ENCODE data around the gene ZSWIM4.
A peak's percentile ranks its signal among the peaks of the same experiment; 100 is the strongest.
"Not testable (repeated sequence)": the region's sequence is repeated elsewhere in the genome, so short reads cannot be mapped to it uniquely, and the experiment has no call there.

ZSWIM4 gene

DNA sequence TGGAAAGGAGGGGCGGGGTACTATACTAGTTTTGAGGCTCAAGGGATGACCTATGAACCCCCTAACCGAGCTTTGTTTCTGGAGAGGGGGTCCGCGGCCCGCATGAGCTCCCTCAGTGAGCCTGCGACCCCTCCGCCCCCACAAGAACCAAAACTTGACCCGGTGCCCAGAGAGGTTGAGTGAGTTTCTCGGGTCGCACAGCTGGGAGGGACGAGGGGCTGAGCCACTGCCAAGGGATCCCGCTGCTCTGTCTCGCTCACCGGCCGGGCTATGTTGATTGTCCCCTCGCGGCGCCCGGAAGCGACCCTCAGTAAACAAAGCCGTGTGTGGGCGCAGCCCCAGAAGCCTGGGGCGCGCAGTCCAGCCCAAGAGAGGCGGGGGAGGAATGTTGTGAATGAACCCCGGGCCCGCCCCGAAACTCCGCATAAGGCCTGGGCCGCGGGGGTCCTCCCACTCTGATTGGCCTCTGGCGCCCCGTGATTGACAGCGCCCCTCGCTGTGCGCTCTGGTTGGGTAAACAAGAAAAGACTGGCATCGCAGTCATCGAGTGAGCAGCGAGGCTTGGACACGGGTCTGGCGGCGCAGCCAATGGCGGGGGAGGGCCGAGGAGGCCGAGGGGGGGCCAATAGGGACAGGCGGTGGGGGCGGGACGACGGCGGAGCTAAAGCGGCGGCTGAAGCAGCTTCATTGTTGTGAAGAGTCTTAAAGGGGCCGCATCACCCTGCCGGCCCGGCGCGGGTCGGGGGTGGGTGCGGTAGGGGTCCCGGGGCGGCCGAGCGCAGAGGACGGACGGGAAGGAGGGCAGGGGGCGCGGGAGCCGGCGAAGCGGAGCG, at the start of gene ZSWIM4:
ZSWIM4 (plus strand) TSS at position 687 of the 833 bp plus-strand sequence. CDS start 206 bp downstream, outside the sequence.
- H3K36me3 Mint-ChIP-seq (ENCODE audit: low read depth) = peaks cover 2% of the 10 kb centered on the region
- no peaks in the 10 kb centered on the region for H3K9me3 Mint-ChIP-seq
- no peaks in the 10 kb centered on the region for H3K27me3 Mint-ChIP-seq
- peak within 1 kb of the TSS; percentile 95 for H3K4me3 Mint-ChIP-seq
- peak within 1 kb of the TSS; percentile 94 for H3K27ac Mint-ChIP-seq
- peak; percentile 93 for DNase-seq
- peaks cover 30% of the 10 kb centered on the region for H3K4me1 Mint-ChIP-seq (ENCODE audit: low read depth)

DNA sequence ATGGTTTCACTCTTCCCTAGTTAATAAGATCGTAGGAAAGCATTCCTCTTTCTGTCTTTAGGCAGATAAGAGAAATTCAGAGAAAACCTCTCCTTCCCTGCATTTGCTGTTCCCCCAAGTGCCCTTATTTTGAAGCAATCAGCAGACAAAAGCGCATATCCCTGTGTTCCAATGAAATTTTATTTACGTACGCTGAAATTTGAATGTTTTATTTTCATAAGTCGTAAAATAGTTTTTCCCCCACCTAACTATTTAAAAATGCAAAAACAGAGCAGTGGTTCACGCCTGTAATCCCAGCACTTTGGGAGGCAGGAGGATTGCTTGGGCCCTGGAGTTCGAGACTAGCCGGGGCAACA, 48.2 kb upstream of the ZSWIM4 start:
- Mint-ChIP-seq H3K27me3 (no peaks in the 10 kb centered on the region), H3K27ac (peak overlapping the region; percentile 94), H3K4me1 (ENCODE audit: low read depth) (peaks cover 27% of the 10 kb centered on the region), H3K9me3 (no peaks in the 10 kb centered on the region), H3K4me3 (peak overlapping the region; percentile 94), H3K36me3 (ENCODE audit: low read depth) (peaks cover 29% of the 10 kb centered on the region)
- DNase-seq = no peak

DNA sequence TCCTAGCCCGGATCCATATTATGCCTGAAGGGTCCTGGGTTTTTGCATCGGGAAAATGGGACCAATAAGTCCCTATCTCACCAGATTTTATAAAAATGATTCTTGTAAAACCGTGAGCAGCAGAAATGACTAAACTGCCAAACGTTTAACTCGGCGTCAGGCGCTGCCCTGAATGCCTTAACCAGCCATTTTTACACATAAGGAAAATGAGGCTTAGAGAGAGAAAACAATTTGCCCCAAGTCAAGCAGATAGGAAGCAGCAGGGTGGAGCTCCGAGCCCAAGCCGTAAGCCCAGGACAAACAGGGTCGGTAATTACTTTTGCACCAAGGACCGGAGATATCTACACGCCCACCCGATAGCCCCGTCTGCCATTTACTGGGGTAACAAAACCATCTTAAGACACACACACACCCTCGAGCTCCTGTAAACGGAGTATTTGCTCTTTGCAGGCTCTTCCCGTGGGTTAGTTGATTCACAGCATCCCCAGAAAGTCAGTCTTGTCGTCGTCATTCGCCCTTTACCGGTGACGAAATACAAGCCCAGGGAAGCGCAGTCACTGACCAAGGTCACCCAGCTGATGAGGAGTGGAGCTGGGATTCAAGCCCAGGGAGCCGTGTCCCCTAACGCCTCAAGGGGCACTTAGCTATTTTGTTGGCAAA, 46.9 kb upstream of the ZSWIM4 start:
- no peaks in the 10 kb centered on the region for H3K9me3 Mint-ChIP-seq
- H3K27me3 Mint-ChIP-seq = no peaks in the 10 kb centered on the region
- DNase-seq = no peak
- peak overlapping the region; percentile 94 for H3K27ac Mint-ChIP-seq
- H3K4me3 Mint-ChIP-seq = peak overlapping the region; percentile 94
- H3K4me1 Mint-ChIP-seq (ENCODE audit: low read depth) = peaks cover 29% of the 10 kb centered on the region
- peaks cover 41% of the 10 kb centered on the region for H3K36me3 Mint-ChIP-seq (ENCODE audit: low read depth)

DNA sequence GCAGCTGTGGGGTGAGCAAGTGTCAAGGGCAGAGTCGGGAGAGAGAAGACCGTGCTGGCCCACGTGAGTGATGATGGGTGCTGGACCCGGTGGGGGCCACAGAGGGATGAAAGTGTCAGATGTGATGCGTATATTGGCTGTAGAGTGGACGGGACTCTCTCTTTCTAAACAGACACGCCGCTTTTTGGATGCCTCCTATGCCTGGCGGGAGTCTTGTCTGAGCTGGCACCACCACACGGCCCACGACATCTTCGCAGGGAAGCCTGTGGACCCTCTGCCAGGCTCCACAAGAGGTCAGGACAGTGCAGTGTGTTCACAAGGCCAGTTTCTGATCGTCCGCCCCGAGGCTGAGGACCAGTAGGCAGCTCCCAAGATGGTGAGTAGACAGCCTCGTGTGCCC, 43.8 kb upstream of the ZSWIM4 start:
- peaks cover 32% of the 10 kb centered on the region for H3K4me1 Mint-ChIP-seq (ENCODE audit: low read depth)
- no peak overlapping the region for H3K4me3 Mint-ChIP-seq
- H3K27me3 Mint-ChIP-seq = no peaks in the 10 kb centered on the region
- H3K9me3 Mint-ChIP-seq = no peaks in the 10 kb centered on the region
- H3K27ac Mint-ChIP-seq = peak overlapping the region; percentile 72
- H3K36me3 Mint-ChIP-seq (ENCODE audit: low read depth) = peaks cover 68% of the 10 kb centered on the region
- DNase-seq = no peak

DNA sequence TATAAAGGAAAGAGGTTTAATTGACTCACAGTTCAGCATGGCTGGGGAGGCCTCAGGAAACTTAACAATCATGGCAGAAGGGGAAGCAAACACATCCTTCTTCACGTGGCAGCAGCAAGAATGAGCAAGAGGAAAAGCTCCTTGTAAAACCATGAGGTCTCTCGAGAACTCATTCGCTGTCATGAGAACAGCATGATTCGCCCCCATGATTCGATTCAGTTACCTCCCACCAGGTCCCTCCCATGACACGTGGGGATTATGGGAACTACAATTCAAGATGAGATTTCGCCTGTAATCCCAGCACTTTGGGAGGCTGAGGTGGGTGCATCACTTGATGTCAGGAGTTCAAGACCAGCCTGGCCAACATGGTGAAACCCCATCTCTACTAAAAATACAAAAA, 41.6 kb upstream of the ZSWIM4 start:
- not testable (repeated sequence) for H3K9me3 Mint-ChIP-seq, H3K27me3 Mint-ChIP-seq, H3K4me3 Mint-ChIP-seq, DNase-seq
- H3K36me3 Mint-ChIP-seq (ENCODE audit: low read depth) = peaks cover 79% of the 10 kb centered on the region
- peaks cover 20% of the 10 kb centered on the region for H3K4me1 Mint-ChIP-seq (ENCODE audit: low read depth)
- H3K27ac Mint-ChIP-seq = peak overlapping the region; percentile 83

DNA sequence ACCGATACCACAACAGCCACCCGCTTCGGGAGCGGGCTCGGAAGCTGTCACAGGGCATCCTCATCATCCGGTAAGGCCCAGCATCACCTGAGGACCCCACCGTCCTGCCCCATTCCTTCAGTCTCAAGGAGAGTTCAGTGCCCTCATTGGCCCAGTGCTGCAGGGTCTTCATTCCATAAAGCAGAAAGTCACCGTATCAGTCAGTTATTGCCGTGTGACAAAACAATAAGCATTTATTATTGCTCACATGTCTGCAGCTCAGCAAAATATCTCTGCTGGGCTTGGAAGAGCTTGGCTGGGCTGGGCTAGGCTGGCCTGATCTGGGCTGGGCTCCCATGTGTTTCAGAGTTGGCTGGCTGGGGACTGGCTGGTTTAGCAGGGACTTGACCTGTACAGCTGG, 39.0 kb upstream of the ZSWIM4 start:
- Mint-ChIP-seq H3K27ac (no peak overlapping the region), H3K27me3 (no peaks in the 10 kb centered on the region), H3K36me3 (ENCODE audit: low read depth) (peaks cover 91% of the 10 kb centered on the region), H3K4me3 (no peak overlapping the region), H3K4me1 (ENCODE audit: low read depth) (peaks cover 5% of the 10 kb centered on the region), H3K9me3 (no peaks in the 10 kb centered on the region)
- no peak for DNase-seq

DNA sequence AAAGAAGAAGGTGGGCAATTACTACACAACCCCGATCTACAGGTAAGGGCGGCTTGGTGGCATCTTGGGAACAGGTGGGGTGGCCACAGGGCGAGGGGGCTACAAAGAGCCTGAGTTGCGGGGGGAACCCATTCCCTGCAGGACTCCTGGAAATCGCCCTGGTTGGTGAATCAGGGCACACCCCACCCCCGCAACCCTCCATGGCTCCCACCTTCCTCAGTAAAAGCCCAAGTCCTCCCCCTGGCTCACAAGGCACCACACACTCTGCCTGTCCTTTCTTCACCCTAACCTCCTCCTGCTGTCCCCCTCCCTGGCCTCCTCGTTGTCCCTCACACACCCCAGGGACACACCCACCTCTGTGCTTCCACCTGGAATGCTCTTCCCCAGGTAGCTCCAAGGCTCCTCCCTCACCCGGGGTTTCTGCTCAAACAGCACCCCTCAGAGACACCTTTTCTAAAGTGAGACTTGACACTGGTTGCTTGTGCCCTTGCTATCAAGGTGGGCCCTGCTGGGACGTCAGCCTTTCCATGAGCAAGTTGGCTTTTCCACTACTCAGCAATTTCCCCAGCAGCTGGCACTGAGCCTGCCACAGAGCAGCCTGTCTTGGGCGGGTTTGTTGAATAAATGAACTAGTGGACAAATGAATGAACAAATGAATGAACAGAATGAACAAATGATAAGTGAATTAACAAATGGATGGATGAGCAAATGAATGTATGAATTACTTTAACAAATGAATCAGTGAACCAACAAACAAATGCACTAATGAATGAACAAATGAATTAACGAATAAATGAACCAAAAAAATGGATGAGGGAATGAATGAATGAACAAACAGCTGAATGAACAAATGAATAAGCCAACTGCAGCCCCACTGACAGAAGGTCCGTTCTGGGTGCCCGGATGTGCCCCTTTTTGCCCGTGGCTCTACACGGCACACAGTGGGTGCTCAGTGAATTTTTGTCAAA, 37.2 kb upstream of the ZSWIM4 start:
- Mint-ChIP-seq H3K27ac (no peak overlapping the region), H3K4me1 (ENCODE audit: low read depth) (peaks cover 5% of the 10 kb centered on the region), H3K27me3 (no peaks in the 10 kb centered on the region), H3K36me3 (ENCODE audit: low read depth) (peaks cover 89% of the 10 kb centered on the region), H3K9me3 (no peaks in the 10 kb centered on the region), H3K4me3 (no peak overlapping the region)
- no peak for DNase-seq

DNA sequence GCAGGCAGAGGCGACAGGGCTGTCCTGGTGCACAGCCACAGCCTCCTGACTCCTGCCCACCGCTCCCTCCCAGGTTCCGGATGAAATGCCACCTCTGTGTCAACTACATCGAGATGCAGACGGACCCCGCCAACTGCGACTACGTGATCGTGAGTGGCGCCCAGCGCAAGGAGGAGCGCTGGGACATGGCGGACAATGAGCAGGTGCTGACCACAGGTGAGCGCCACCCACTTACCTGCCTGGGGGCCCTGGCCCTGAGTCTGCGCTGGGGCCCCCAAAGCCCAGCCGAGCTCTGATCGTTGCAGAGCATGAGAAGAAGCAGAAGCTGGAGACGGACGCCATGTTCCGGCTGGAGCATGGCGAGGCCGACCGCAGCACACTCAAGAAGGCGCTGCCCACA, 36.4 kb upstream of the ZSWIM4 start:
- Mint-ChIP-seq H3K9me3 (no peaks in the 10 kb centered on the region), H3K27ac (no peak overlapping the region), H3K27me3 (no peaks in the 10 kb centered on the region), H3K36me3 (ENCODE audit: low read depth) (peaks cover 90% of the 10 kb centered on the region), H3K4me1 (ENCODE audit: low read depth) (peaks cover 5% of the 10 kb centered on the region), H3K4me3 (no peak overlapping the region)
- DNase-seq = no peak

DNA sequence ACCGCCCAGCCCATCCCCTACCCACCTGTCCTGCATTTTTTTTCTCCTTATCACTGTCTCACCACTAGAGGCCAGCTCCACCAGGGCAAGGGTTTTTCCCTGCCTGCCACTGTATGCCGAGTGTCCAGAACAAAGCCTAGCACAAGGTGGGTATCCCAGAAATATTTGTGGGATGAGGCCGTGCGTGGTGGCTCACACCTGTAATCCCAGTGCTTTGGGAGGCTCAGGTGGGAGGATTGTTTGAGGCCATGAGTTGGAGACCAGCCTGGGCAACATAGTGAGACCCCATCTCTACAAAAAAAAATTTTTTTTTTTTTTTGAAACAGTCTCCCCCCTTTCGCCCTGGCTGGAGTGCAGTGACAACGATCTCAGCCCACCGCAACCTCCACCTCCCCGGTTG, 33.8 kb upstream of the ZSWIM4 start:
- no peaks in the 10 kb centered on the region for H3K27me3 Mint-ChIP-seq
- H3K27ac Mint-ChIP-seq = no peak overlapping the region
- H3K36me3 Mint-ChIP-seq (ENCODE audit: low read depth) = peaks cover 84% of the 10 kb centered on the region
- no peak overlapping the region for H3K4me3 Mint-ChIP-seq
- H3K4me1 Mint-ChIP-seq (ENCODE audit: low read depth) = peaks cover 20% of the 10 kb centered on the region
- H3K9me3 Mint-ChIP-seq = no peaks in the 10 kb centered on the region
- DNase-seq = no peak

DNA sequence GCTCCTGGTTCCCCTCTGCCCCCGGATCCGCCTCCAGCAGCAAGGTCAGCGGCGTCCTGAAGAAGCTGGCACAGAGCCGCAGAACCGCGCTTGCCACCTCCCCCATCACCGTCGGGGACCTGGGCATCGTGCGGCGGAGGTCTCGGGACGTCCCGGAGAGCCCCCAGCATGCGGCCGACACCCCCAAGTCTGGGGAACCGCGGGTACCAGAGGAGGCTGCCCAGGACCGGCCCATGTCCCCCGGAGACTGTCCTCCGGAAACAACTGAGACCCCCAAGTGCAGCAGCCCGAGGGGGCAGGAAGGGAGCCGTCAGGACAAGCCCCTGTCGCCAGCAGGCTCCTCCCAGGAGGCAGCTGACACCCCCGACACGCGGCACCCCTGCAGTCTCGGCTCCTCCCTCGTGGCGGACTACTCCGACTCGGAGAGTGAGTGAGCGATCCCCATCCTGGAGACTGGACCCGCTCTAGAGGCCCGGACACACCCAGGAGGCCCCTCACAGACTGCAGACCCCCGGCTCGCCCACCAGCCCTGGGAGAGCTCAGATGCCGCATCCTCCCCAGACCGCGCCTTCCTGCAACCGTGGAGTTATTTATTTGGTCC, 32.5 kb upstream of the ZSWIM4 start:
- no peak overlapping the region for H3K4me3 Mint-ChIP-seq

DNA sequence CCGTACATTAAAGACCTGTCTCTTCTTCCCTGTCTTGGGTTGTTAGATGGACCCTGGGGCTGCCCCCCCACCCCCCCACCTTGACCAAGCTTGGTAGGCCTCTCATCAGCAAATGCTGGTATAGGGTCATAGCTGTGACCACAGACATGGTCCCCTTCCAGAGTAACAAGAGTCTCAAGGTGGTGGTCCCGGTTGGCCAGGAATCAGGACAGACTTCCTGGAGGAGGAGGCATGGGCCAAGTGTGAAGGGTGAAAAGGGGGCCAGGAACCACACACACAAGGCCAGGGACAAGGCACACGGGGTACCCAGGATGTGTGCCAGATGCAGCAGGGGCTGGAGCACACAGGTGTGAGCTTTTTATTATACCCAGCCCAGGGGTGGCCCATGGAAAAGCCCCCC, 32.0 kb upstream of the ZSWIM4 start:
- DNase-seq = no peak
- Mint-ChIP-seq H3K4me3 (peak overlapping the region; percentile 90), H3K27me3 (no peaks in the 10 kb centered on the region), H3K36me3 (ENCODE audit: low read depth) (peaks cover 76% of the 10 kb centered on the region), H3K27ac (peak overlapping the region; percentile 95), H3K4me1 (ENCODE audit: low read depth) (peaks cover 20% of the 10 kb centered on the region), H3K9me3 (no peaks in the 10 kb centered on the region)

More for the DNA sequence above, 32.5 kb upstream of the ZSWIM4 start:
- peaks cover 20% of the 10 kb centered on the region for H3K4me1 Mint-ChIP-seq (ENCODE audit: low read depth)
- DNase-seq = no peak
- no peak overlapping the region for H3K27ac Mint-ChIP-seq
- H3K36me3 Mint-ChIP-seq (ENCODE audit: low read depth) = peaks cover 76% of the 10 kb centered on the region
- H3K27me3 Mint-ChIP-seq = no peaks in the 10 kb centered on the region
- H3K9me3 Mint-ChIP-seq = no peaks in the 10 kb centered on the region

DNA sequence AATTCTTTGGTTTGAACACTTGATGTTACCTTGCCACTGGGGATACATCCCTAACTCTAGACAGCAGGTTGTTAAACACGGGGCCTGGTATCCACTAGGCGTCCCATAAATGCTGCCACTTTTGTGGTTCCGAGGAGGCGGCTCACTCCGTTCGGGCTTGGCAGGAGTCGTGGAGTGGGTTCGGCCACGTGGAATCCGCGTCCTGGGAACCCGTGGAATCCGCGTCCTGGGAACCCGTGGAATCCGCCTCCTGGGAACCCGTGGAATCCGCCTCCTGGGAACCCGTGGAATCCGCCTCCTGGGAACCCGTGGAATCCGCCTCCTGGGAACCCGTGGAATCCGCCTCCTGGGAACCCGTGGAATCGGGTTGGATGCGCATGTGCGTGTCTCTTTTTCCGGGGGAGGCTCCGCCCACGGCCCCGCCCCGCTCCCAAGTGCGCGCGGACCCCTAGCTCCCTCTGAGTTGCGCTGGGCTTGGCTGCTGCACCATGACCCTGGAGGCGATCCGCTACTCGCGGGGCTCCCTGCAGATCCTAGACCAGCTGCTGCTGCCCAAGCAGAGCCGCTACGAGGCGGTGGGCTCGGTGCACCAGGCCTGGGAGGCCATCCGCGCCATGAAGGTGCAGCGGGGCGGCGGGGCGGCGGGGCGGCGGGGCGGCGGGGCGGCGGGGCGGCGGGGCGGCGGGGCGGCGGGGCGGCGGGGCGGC, 31.0 kb upstream of the ZSWIM4 start, which contains the start of gene MRI1:
MRI1 (plus strand) TSS at position 422 of the 707 bp plus-strand sequence; CDS start at position 489, 67 bp downstream.
- peak within 1 kb of the TSS; percentile 90 for H3K4me3 Mint-ChIP-seq
- H3K27ac Mint-ChIP-seq = peak within 1 kb of the TSS; percentile 95
- DNase-seq = peak; percentile 87
- H3K4me1 Mint-ChIP-seq (ENCODE audit: low read depth) = peaks cover 20% of the 10 kb centered on the region
- no peaks in the 10 kb centered on the region for H3K27me3 Mint-ChIP-seq
- no peaks in the 10 kb centered on the region for H3K9me3 Mint-ChIP-seq
- H3K36me3 Mint-ChIP-seq (ENCODE audit: low read depth) = peaks cover 76% of the 10 kb centered on the region

DNA sequence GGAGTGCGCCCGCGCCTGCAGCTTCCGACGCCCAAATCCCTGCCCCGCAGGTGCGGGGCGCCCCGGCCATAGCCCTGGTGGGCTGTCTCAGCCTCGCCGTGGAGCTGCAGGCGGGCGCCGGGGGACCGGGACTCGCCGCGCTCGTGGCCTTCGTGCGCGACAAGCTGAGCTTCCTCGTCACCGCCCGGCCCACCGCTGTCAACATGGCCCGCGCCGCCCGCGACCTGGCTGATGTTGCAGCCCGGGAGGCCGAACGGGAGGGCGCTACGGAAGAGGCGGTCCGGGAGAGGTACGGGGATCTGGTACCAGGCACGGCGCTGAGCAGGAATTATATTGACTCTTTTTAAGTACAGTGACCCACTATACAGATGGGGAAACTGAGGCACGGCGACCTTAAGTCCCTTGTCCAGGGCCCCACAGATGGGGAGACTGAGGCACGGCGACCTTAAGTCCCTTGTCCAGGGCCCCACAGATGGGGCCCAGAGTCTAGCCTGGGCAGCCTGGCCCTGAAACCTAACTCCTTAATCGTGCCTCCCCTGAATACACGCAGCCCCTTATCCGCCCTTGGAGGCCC, 30.3 kb upstream of the ZSWIM4 start:
- no peaks in the 10 kb centered on the region for H3K9me3 Mint-ChIP-seq
- peak; percentile 65 for DNase-seq
- H3K4me1 Mint-ChIP-seq (ENCODE audit: low read depth) = peaks cover 20% of the 10 kb centered on the region
- H3K27me3 Mint-ChIP-seq = no peaks in the 10 kb centered on the region
- peaks cover 78% of the 10 kb centered on the region for H3K36me3 Mint-ChIP-seq (ENCODE audit: low read depth)
- peak overlapping the region; percentile 89 for H3K27ac Mint-ChIP-seq
- peak overlapping the region; percentile 90 for H3K4me3 Mint-ChIP-seq
